ENCODE results near the gene OSBPL2.

- no peak for TF ChIP-seq CTCF (IDR thresholded peaks at IDR 0.05)
- TF ChIP-seq, protein P1, sequence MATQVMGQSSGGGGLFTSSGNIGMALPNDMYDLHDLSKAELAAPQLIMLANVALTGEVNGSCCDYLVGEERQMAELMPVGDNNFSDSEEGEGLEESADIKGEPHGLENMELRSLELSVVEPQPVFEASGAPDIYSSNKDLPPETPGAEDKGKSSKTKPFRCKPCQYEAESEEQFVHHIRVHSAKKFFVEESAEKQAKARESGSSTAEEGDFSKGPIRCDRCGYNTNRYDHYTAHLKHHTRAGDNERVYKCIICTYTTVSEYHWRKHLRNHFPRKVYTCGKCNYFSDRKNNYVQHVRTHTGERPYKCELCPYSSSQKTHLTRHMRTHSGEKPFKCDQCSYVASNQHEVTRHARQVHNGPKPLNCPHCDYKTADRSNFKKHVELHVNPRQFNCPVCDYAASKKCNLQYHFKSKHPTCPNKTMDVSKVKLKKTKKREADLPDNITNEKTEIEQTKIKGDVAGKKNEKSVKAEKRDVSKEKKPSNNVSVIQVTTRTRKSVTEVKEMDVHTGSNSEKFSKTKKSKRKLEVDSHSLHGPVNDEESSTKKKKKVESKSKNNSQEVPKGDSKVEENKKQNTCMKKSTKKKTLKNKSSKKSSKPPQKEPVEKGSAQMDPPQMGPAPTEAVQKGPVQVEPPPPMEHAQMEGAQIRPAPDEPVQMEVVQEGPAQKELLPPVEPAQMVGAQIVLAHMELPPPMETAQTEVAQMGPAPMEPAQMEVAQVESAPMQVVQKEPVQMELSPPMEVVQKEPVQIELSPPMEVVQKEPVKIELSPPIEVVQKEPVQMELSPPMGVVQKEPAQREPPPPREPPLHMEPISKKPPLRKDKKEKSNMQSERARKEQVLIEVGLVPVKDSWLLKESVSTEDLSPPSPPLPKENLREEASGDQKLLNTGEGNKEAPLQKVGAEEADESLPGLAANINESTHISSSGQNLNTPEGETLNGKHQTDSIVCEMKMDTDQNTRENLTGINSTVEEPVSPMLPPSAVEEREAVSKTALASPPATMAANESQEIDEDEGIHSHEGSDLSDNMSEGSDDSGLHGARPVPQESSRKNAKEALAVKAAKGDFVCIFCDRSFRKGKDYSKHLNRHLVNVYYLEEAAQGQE (IDR thresholded peaks at IDR 0.05; ENCODE audit: insufficient read depth in 1 of 2, low read depth in 2 of 2, low read length in 1 of 2) = no peak
Observed at GRCh38 chr20:62328684-62329388, 90.5 kb downstream of the OSBPL2 start.
